ENCODE results near the gene USP24. TPM values are rescaled to one million over a fixed set of nuclear protein-coding genes. Genes with fewer than 3 reads are reported as not detected.

USP24 gene
- total RNA-seq, 2 experiments from 2014 or later, result 45.5 to 49.6 TPM

DNA sequence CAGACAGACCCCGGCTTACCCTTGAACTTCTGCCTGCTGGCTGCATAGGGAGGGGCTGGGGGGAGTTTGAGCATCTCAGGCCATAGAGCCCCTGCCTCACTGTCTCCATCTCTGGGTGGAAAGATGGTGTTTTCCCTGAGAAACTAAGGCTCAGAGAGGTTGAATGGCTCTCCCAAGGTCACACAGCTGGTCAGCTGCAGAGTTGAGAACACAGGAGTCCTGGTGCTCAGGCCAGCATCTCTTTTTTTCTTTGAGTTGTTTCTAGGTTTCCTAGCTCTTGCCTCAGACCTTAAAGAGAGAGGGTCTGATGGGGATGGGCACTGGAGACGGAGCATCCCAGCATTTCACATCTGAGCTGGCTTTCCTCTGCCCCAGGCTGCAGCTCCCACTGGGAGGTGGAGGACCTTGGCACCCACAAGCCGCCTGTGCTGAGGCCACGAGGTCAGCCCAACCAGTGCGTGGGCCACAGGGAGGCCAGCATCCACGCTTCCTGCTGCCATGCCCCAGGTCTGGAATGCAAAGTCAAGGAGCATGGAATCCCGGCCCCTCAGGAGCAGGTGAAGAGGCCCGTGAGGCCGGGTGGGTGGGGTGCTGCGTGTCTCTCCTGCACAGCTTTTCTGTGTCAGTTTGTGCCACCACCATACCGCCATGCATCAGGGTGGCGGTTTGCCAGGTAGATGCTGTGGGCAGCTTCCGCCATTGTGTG, 154.0 kb downstream of the USP24 start:
- ChIA-PET CTCF (no interaction called here), POLR2A (no interaction called here)

- ChIA-PET CTCF (no interaction called here), POLR2A (no interaction called here)
Measured at GRCh38 chr1:55060133-55060999, 154.8 kb downstream of the USP24 start.

DNA sequence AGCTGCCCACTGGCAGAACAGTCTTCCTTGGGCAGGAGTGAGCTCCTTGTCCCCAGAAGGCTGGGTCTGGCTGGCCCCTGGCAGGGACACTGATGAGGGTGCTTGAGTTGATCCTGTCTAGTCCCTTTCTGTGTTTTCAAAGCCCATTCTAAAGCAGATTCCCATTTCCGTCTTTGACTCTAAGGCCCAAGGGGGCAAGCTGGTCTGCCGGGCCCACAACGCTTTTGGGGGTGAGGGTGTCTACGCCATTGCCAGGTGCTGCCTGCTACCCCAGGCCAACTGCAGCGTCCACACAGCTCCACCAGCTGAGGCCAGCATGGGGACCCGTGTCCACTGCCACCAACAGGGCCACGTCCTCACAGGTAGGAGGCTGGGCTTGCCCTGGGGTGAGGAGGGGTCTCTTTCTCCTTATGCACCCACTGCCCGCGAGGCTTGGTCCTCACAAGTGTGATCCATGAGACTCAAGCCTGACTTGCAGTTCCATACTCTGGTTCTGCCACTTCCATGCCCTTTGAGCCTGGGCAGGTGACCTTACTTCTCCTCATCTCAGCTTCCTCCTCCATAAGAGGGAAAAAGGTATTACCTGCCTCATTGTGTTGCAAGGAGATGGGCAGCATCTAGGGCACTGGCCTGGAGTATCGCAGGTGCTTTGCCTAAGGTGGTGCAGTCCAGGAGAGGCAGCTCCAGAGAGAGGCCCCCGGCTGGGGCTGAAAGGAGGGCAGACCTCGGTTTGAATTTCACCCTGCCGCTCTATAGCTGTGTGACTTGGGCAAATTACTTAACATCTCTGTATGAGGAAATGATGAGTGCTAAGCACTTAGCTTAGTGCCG, 155.6 kb downstream of the USP24 start:
- CTCF ChIA-PET, result no interaction called here
- POLR2A ChIA-PET, result no interaction called here

- CTCF ChIA-PET, result no interaction called here
- POLR2A ChIA-PET, result no interaction called here
Measured at GRCh38 chr1:55057956-55058298, 157.2 kb downstream of the USP24 start.

GRCh38 chr1:55057270-55057955, 157.8 kb downstream of the USP24 start:
- CTCF ChIA-PET, result no interaction called here
- POLR2A ChIA-PET, result no interaction called here

GRCh38 chr1:55056632-55056992, 158.6 kb downstream of the USP24 start:
- ChIA-PET CTCF (no interaction called here), POLR2A (no interaction called here)

- POLR2A ChIA-PET, result no interaction called here
- CTCF ChIA-PET, result no interaction called here
Measured at GRCh38 chr1:55055951-55056631, 159.1 kb downstream of the USP24 start.

DNA sequence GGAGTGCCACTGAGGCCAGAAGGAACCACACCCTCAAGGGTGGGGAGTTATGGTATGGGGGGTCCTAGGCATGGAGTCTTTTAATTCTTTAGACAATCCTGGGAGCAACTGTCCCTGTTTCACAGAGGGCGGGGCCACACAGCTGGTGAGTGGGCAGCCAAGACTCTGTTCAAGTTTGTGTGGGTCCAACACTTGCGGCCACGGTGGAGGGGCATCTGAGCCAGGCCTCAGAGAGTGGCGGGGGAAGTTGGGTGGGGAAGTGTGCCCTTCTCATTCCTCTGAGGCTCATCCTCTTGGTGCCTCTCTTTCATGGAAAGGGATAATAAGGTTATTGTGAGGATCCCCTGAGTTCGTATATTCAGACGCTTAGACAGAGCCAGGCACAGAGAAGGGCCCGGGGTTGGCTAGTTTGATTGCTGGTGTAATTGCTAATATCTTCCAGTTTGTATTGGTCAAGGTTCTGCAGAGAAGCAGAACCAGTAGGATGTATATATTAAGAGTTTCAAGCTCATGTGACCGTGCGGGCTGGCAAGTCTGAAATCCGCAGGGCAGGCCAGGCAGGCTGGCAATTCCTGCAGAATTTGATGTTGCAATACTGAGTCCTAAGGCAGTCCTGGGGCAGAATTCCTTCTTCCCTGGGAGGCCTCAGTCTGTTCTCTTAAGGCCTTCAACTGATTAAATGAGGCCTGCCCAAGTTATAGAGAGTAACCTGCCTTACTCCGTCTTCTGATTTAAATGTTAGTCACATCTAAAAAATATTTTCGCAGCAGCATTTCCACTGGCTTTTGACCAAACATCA, 159.9 kb downstream of the USP24 start:
- ChIA-PET CTCF (interaction anchor here (1.0 kb wide), 1 partner anchor 10 kb away, joined by 3 read pairs; no protein-coding TSS in a partner anchor), POLR2A (no interaction called here)

DNA sequence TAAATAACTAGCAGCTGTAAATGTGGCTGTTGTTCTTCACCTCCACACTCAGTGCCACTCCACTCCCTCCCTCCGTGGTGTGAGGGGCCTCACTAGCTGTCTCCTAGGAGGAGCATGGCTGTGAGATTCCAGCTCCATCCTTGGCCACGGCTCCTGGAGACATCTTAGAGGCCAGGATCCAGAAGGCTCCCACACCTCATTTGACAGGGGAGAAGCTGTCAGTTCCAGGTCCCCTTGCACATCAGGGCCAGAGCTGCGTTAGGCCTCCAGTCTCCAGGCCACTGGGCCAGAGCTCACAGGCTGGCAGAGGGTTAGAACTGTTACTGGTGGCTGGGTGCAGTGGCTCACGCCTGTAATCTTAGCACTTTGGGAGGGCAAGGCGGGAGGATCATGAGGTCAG, 160.8 kb downstream of the USP24 start:
- CTCF ChIA-PET, result interaction anchor here (1.0 kb wide), 1 partner anchor 9 kb away, joined by 3 read pairs; no protein-coding TSS in a partner anchor
- POLR2A ChIA-PET, result no interaction called here

- ChIA-PET CTCF (no interaction called here), POLR2A (no interaction called here)
Measured at GRCh38 chr1:55053265-55053954, 161.8 kb downstream of the USP24 start.

DNA sequence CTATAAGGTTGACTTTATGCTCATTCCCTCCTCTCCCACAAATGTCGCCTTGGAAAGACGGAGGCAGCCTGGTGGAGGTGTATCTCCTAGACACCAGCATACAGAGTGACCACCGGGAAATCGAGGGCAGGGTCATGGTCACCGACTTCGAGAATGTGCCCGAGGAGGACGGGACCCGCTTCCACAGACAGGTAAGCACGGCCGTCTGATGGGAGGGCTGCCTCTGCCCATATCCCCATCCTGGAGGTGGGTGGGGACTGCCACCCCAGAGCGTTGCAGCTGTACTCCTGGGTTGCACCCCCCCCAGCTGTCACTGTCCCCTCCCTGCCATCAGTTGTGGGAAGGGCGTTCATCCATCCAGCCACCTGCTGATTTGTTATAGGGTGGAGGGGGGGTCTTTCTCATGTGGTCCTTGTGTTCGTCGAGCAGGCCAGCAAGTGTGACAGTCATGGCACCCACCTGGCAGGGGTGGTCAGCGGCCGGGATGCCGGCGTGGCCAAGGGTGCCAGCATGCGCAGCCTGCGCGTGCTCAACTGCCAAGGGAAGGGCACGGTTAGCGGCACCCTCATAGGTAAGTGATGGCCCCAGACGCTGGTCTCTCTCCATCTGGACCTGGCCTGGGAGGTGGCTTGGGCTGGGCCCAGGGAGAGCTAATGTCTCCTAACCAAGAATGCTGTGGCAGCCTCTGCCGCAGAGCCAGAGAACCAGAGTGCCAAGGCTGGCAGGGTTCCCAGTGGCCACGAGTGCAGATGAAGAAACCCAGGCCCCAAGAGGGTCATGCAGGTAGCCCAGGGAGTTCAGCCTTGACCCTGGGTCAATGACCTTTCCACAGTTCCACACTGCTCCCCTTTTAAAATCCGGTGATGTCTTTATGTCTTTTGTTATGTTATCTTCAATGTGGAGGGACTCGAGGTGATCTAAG, 162.7 kb downstream of the USP24 start:
- ChIA-PET POLR2A (no interaction called here), CTCF (no interaction called here)

DNA sequence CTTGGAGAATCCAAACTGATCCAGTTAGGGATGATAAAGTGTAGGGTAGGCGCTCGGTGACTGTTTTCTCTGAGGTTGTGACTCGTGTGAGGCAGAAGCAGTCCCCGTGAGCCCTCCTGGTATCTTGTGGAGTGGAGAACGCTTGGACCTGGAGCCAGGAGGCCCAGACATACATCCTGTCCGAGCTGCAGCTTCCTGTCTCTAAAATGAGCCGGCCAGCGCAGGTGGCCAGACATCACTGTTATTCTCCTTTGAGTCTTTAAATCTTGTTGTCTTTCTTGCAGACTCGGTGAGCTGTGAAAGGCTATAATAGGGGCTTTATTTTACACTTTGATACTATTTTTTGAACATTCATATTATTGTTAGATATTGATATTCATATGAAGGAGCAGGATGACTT, 163.5 kb downstream of the USP24 start:
- ChIA-PET POLR2A (no interaction called here), CTCF (no interaction called here)

DNA sequence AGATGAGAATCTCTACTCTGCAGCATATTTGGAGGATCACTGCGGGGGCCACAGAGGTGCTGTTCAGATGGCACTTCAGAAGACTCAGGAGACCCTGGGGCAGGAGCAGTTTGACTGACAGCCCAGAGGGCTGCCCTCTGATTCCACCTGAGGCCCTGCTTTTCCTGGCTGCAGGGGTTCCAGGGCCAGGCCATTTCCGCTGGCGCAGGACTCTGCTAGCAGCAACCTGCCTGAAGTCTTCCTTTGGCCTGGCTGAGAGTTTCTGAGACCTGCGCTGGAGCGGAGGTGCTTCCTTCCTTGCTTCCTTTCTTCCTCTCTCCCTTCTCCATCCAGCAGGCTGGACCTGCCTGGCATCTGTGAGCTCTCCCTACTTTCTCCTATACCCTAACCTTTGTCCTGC, 164.0 kb downstream of the USP24 start:
- ChIA-PET CTCF (no interaction called here), POLR2A (no interaction called here)

- ChIA-PET CTCF (no interaction called here), POLR2A (interaction anchor here (0.7 kb wide), 1 partner anchor 33 kb away, joined by 6 read pairs; no protein-coding TSS in a partner anchor)
Measured at GRCh38 chr1:55050283-55050682, 164.9 kb downstream of the USP24 start.

- CTCF ChIA-PET, result no interaction called here
- POLR2A ChIA-PET, result interaction anchor here (0.7 kb wide), 1 partner anchor 33 kb away, joined by 6 read pairs; no protein-coding TSS in a partner anchor
Measured at GRCh38 chr1:55049914-55050278, 165.3 kb downstream of the USP24 start.

GRCh38 chr1:55049271-55049913, 165.8 kb downstream of the USP24 start:
- ChIA-PET CTCF (no interaction called here), POLR2A (no interaction called here)
